Thoracic aorta (tissue), 2 donors: Measurements from ENCODE around the gene WDR82. TPM values are rescaled to one million over a fixed set of nuclear protein-coding genes. Genes with fewer than 3 reads are reported as not detected.

Experiments
- ATAC-seq: fragments of 150-250 bp; one replicate; pipeline ENCODE4 v1.8.0; 2017; ENCODE audit warnings: low read depth; ENCODE audit not compliant: insufficient number of reproducible peaks, low FRiP score
- DNase-seq: peaks from one replicate; pipeline ENCODE4 v3.0.0-alpha.2; 2020; ENCODE audit warnings: low spot score
- H3K27ac ChIP-seq, 2 donors: fragments of 200-600 bp; sonication (generic); 1 replicate in 1 of 2; 2 replicates in 1 of 2; pipeline ENCODE4 v1.5.1; 2016; ENCODE audit warnings: mild to moderate bottlenecking in 2 of 2, moderate library complexity in 2 of 2
- H3K27me3 ChIP-seq: fragments of 200-600 bp; sonication (generic); replicated peaks from 2 replicates; pipeline ENCODE4 v1.6.0; 2016; ENCODE audit warnings: mild to moderate bottlenecking; ENCODE audit not compliant: insufficient read depth
- H3K36me3 ChIP-seq: fragments of 200-600 bp; sonication (generic); one replicate; pipeline ENCODE4 v1.5.1; 2016
- H3K4me1 ChIP-seq, 2 donors: fragments of 200-600 bp; sonication (generic); 1 replicate in 1 of 2; 2 replicates in 1 of 2; pipeline versions ENCODE4 v1.5.1 to v1.6.0; 2016; ENCODE audit warnings: low read depth in 2 of 2, mild to moderate bottlenecking in 1 of 2; ENCODE audit not compliant: control insufficient read depth in 1 of 2
- H3K4me3 ChIP-seq: fragments of 200-600 bp; sonication (generic); 2 replicates; pipeline ENCODE4 v1.5.1; 2016; ENCODE audit warnings: mild to moderate bottlenecking
- H3K9me3 ChIP-seq: fragments of 200-600 bp; sonication (generic); 2 replicates; pipeline ENCODE4 v1.5.1; 2016
- CTCF ChIP-seq: fragments of 200-600 bp; sonication (generic); IDR thresholded peaks from one replicate; pipeline ENCODE4 v1.5.1; 2019; ENCODE audit warnings: antibody characterized with exemption
- total RNA-seq, 2 donors: library from RNA; depleted of rRNA; stranded (reverse); fragments of >200 nt; gene quantifications; one replicate each; pipeline versions ENCODE4 v1.1.0 to v1.2.3, GENCODE V29; 2016

WDR82 gene
- total RNA-seq, 2 donors from 2014 or later, result 44.5 to 66.2 TPM

- Histone ChIP-seq H3K27me3 (no peaks in the 10 kb centered on the region), H3K27ac (no peak overlapping the region), H3K9me3 (no peaks in the 10 kb centered on the region), H3K4me3 (peak overlapping the region; percentile 67), H3K36me3 (no peaks in the 10 kb centered on the region), H3K4me1 (peaks cover 3 to 16% of the 10 kb centered on the region in 2 donors)
- no peak for ATAC-seq
- no peak for TF ChIP-seq CTCF
- DNase-seq, result no peak
Observed at GRCh38 chr3:52317208-52318000, 39.0 kb upstream of the WDR82 start.

- H3K4me3 ChIP-seq, result peak within 1 kb of the TSS; percentile 67
- H3K36me3 ChIP-seq, result no peaks in the 10 kb centered on the region
- ATAC-seq, result no peak
- no peak for DNase-seq
- TF ChIP-seq CTCF, result no peak
- H3K4me1 ChIP-seq, result peaks cover 3 to 16% of the 10 kb centered on the region in 2 donors
- H3K9me3 ChIP-seq, result no peaks in the 10 kb centered on the region
- no peaks in the 10 kb centered on the region for H3K27me3 ChIP-seq
- H3K27ac ChIP-seq, result no peak within 1 kb of the TSS
Observed at GRCh38 chr3:52315977-52316764, 37.7 kb upstream of the WDR82 start, which contains the start of gene DNAH1. DNAH1 (plus strand) TSS chr3:52316319; CDS start chr3:52322443, 6,124 bp downstream.

- no peak for DNase-seq
- Histone ChIP-seq H3K36me3 (no peaks in the 10 kb centered on the region), H3K9me3 (no peaks in the 10 kb centered on the region), H3K4me3 (no peak overlapping the region), H3K27ac (no peak overlapping the region), H3K4me1 (peaks cover 3 to 16% of the 10 kb centered on the region in 2 donors), H3K27me3 (no peaks in the 10 kb centered on the region)
- TF ChIP-seq CTCF, result no peak
- no peak for ATAC-seq
Observed at GRCh38 chr3:52315006-52315405, 36.6 kb upstream of the WDR82 start.

- Histone ChIP-seq H3K9me3 (no peaks in the 10 kb centered on the region), H3K27ac (peak overlapping the region in 1 of 2 donors; percentile 15), H3K4me1 (peaks cover 3 to 16% of the 10 kb centered on the region in 2 donors), H3K36me3 (no peaks in the 10 kb centered on the region), H3K27me3 (no peaks in the 10 kb centered on the region), H3K4me3 (no peak overlapping the region)
- ATAC-seq (no peak), DNase-seq (no peak)
- TF ChIP-seq CTCF, result no peak
Observed at GRCh38 chr3:52314489-52314888, 36.0 kb upstream of the WDR82 start.

GRCh38 chr3:52313774-52314188, 35.3 kb upstream of the WDR82 start:
- no peak for DNase-seq
- Histone ChIP-seq H3K27me3 (no peaks in the 10 kb centered on the region), H3K36me3 (no peaks in the 10 kb centered on the region), H3K9me3 (no peaks in the 10 kb centered on the region), H3K27ac (peak overlapping the region in 1 of 2 donors; percentile 15), H3K4me1 (peaks cover 3 to 16% of the 10 kb centered on the region in 2 donors), H3K4me3 (no peak overlapping the region)
- no peak for TF ChIP-seq CTCF
- no peak for ATAC-seq
